Measurements from ENCODE around the gene HDHD5.

The HDHD5 gene

GRCh38 chr22:17167486-17167885 is 8.4 kb upstream of the HDHD5 start:
- Histone ChIP-seq H2AFZ (ENCODE audit: low read depth) (no peak overlapping the region), H3K4me3 (IDR thresholded peaks at IDR 0.05; ENCODE audit: insufficient read depth, low read depth, low read length) (no peak overlapping the region), H4K20me1 (ENCODE audit: insufficient read depth) (no peaks in the 10 kb centered on the region), H3K4me1 (ENCODE audit: low read depth, poor library complexity, severe bottlenecking) (peaks cover 13% of the 10 kb centered on the region), H3K36me3 (ENCODE audit: insufficient read depth) (no peaks in the 10 kb centered on the region), H3K79me2 (ENCODE audit: insufficient read depth, low read depth) (no peaks in the 10 kb centered on the region), H3K4me2 (no peak overlapping the region), H3K27ac (no peak overlapping the region), H3K9ac (no peak overlapping the region), H3K27me3 (ENCODE audit: insufficient read depth, low read depth) (peaks cover 15% of the 10 kb centered on the region; the same call in 1 of the 2 replicates)
- TF ChIP-seq, protein P1, sequence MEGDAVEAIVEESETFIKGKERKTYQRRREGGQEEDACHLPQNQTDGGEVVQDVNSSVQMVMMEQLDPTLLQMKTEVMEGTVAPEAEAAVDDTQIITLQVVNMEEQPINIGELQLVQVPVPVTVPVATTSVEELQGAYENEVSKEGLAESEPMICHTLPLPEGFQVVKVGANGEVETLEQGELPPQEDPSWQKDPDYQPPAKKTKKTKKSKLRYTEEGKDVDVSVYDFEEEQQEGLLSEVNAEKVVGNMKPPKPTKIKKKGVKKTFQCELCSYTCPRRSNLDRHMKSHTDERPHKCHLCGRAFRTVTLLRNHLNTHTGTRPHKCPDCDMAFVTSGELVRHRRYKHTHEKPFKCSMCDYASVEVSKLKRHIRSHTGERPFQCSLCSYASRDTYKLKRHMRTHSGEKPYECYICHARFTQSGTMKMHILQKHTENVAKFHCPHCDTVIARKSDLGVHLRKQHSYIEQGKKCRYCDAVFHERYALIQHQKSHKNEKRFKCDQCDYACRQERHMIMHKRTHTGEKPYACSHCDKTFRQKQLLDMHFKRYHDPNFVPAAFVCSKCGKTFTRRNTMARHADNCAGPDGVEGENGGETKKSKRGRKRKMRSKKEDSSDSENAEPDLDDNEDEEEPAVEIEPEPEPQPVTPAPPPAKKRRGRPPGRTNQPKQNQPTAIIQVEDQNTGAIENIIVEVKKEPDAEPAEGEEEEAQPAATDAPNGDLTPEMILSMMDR (conservative IDR thresholded peaks at IDR 0.05; ENCODE audit: low read depth, low read length), result no peak

DNA sequence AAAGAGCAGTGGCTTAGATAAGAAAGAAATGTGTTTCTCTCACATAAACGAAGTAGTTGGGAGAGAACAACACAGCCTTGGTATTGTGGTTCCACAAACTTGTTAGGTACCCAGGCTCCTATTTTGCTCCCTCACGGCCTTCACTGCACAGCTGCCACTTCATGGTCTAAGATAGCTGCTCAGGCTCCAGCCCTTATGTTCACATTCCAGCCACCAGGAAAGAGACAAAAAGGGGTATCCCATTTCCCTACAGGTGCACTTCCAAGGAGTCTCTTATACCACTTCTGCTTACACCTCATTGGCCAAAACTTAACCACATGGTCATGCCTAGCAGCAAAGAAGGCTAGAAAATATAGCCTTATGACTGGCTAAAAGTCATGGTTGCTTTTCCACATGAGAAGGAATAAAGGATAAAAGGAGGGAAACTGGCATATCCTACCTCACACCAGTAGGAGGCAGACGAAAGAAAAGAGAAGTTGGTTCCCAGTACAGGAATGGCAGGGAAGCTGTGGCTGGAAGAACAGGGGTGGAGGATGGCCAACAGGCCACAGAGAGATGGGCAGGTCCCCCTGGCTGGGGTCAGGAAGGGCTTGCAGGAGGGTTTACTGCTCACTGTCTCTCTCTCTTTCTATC is 5.4 kb upstream of the HDHD5 start:
- H4K20me1 ChIP-seq (ENCODE audit: insufficient read depth), result no peaks in the 10 kb centered on the region
- H3K4me3 ChIP-seq (IDR thresholded peaks at IDR 0.05; ENCODE audit: insufficient read depth, low read depth, low read length), result no peak overlapping the region
- no peak overlapping the region for H3K4me2 ChIP-seq
- no peak overlapping the region for H3K9ac ChIP-seq
- H3K27ac ChIP-seq, result no peak overlapping the region
- no peaks in the 10 kb centered on the region for H3K79me2 ChIP-seq (ENCODE audit: insufficient read depth, low read depth)
- no peaks in the 10 kb centered on the region for H3K36me3 ChIP-seq (ENCODE audit: insufficient read depth)
- H3K27me3 ChIP-seq (ENCODE audit: insufficient read depth, low read depth), result peaks cover 13% of the 10 kb centered on the region; the same call in 1 of the 2 replicates
- H3K4me1 ChIP-seq (ENCODE audit: low read depth, poor library complexity, severe bottlenecking), result no peaks in the 10 kb centered on the region
- H2AFZ ChIP-seq (ENCODE audit: low read depth), result no peak overlapping the region
- TF ChIP-seq, protein P1 (conservative IDR thresholded peaks at IDR 0.05; ENCODE audit: low read depth, low read length), result 0 out of 2 replicates have a peak, but pooled peaks have one; percentile 24

DNA sequence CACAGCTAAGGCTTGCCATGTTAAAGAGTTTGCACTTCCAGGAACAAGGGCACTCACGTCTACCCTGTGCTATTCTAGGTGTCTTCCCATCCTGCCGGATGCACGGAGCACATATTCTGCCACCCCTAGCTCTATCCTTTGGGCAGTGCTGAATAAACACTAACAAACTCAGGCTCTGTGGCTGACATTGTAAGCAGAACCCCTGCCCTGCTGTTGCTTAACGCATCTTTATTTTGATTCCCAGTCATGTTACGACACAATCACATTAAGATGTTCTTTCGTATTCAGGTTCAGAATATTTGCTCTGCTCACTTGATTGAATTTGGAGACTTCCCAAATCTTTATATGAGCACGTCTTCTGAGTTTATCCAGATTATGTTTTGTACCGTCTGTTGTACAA is 3.7 kb upstream of the HDHD5 start:
- Histone ChIP-seq H4K20me1 (ENCODE audit: insufficient read depth) (no peaks in the 10 kb centered on the region), H2AFZ (ENCODE audit: low read depth) (no peak overlapping the region), H3K4me2 (no peak overlapping the region), H3K27me3 (ENCODE audit: insufficient read depth, low read depth) (peaks cover 6% of the 10 kb centered on the region; the same call in 1 of the 2 replicates), H3K36me3 (ENCODE audit: insufficient read depth) (no peaks in the 10 kb centered on the region), H3K27ac (no peak overlapping the region), H3K4me3 (IDR thresholded peaks at IDR 0.05; ENCODE audit: insufficient read depth, low read depth, low read length) (no peak overlapping the region), H3K4me1 (ENCODE audit: low read depth, poor library complexity, severe bottlenecking) (peaks cover 4% of the 10 kb centered on the region), H3K9ac (no peak overlapping the region), H3K79me2 (ENCODE audit: insufficient read depth, low read depth) (peaks cover 7% of the 10 kb centered on the region)
- TF ChIP-seq, protein P1 (conservative IDR thresholded peaks at IDR 0.05; ENCODE audit: low read depth, low read length), result no peak

DNA sequence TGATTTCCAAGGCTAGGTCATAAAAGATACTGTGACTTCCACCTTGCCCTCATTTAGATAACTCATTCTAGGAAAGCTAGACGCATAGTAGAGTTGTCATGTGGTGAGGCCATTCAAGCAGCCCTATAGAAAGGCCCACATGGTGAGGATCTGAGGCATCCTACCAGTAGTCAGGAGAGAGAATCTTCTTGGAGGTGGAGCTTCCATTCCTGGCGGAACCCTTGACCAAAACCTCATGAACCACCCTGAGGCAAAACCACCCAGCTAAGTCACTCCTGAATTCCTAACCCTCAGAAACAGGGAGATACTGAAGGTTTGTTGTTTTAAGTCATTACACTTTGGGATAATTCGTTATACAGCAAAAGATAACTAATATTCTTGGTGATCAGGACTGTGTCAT is 2.9 kb upstream of the HDHD5 start:
- peaks cover 14% of the 10 kb centered on the region for H3K79me2 ChIP-seq (ENCODE audit: insufficient read depth, low read depth)
- H3K4me2 ChIP-seq, result no peak overlapping the region

More for the DNA sequence above, 2.9 kb upstream of the HDHD5 start:
- H2AFZ ChIP-seq (ENCODE audit: low read depth), result no peak overlapping the region
- no peak overlapping the region for H3K9ac ChIP-seq
- H3K27me3 ChIP-seq (ENCODE audit: insufficient read depth, low read depth), result 0 out of 2 replicates have a peak, but pooled peaks cover 2% of the 10 kb centered on the region
- no peaks in the 10 kb centered on the region for H4K20me1 ChIP-seq (ENCODE audit: insufficient read depth)
- no peak overlapping the region for H3K27ac ChIP-seq
- peaks cover 12% of the 10 kb centered on the region for H3K4me1 ChIP-seq (ENCODE audit: low read depth, poor library complexity, severe bottlenecking)
- TF ChIP-seq, protein P1 (conservative IDR thresholded peaks at IDR 0.05; ENCODE audit: low read depth, low read length), result no peak
- H3K36me3 ChIP-seq (ENCODE audit: insufficient read depth), result no peaks in the 10 kb centered on the region
- no peak overlapping the region for H3K4me3 ChIP-seq (IDR thresholded peaks at IDR 0.05; ENCODE audit: insufficient read depth, low read depth, low read length)

Data from KMS-11 (cell line).